ENCODE data around the gene CCDC85B.

Gene CCDC85B

DNA sequence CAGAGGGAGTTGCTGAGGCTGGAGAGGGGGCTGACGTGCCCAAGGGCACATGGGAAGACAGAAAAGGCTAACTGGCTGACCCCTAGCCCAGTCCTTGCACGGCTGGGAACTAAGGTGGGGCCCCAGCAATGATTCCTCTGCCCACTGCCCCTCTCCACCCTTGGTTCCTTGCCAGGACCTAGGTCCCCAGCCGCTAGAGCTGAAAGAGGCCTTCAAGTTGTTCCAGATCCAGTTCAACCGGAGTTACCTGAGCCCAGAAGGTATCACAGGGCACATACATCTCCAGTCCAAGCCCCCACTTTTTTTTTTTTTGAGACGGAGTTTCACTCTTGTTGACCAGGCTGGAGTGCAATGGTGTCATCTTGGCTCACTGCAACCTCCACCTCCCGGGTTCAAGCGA, 10.4 kb upstream of the CCDC85B start:
- H3K4me3 ChIP-seq (replicated peaks; ENCODE audit: low read depth, low read length): no peak overlapping the region
- no peak for TF ChIP-seq CTCF (IDR thresholded peaks at IDR 0.05; ENCODE audit: low read length, missing control alignments)
- no peak for DNase-seq (ENCODE audit: low read depth)

GRCh38 chr11:65880844-65881421, 9.5 kb upstream of the CCDC85B start:
- DNase-seq (ENCODE audit: low read depth): no peak
- TF ChIP-seq CTCF (IDR thresholded peaks at IDR 0.05; ENCODE audit: low read length, missing control alignments): no peak
- H3K4me3 ChIP-seq (replicated peaks; ENCODE audit: low read depth, low read length): no peak overlapping the region

DNA sequence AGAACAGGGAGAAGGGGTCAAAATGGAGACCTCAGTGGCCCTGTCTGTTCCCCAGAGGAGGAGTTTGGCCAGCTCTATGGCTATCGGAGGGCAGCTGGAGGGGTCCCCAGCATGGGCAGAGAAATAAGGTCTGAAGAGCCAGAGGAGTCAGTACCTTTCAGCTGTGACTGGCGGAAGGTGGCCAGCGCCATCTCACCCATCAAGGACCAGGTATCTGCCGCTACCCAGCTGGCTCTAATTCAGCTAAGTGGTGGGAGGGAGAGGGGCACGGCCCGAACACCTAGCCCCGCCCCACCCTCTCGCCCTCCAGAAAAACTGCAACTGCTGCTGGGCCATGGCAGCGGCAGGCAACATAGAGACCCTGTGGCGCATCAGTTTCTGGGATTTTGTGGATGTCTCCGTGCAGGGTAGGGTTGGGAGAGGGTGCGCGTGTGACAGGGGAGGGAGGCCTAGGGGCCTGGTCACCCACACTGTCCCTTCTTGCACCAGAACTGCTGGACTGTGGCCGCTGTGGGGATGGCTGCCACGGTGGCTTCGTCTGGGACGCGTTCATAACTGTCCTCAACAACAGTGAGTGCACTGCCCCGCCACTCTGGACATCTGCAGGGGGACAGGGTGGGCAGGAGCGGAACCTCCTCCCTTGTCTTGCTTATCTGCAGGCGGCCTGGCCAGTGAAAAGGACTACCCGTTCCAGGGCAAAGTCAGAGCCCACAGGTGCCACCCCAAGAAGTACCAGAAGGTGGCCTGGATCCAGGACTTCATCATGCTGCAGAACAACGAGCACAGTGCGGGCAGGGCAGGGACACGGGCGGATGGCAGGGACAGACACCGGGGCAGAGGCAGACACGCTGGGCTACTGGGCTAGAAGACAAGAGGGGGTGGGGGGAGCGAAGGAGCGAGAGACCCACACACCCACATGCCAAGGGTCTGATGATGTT, 8.1 kb upstream of the CCDC85B start:
- DNase-seq (ENCODE audit: low read depth): no peak
- TF ChIP-seq CTCF (IDR thresholded peaks at IDR 0.05; ENCODE audit: low read length, missing control alignments): no peak
- H3K4me3 ChIP-seq (replicated peaks; ENCODE audit: low read depth, low read length): no peak overlapping the region

GRCh38 chr11:65883058-65883761, 7.3 kb upstream of the CCDC85B start:
- no peak for TF ChIP-seq CTCF (IDR thresholded peaks at IDR 0.05; ENCODE audit: low read length, missing control alignments)
- no peak for DNase-seq (ENCODE audit: low read depth)
- no peak overlapping the region for H3K4me3 ChIP-seq (replicated peaks; ENCODE audit: low read depth, low read length)

- H3K4me3 ChIP-seq (replicated peaks; ENCODE audit: low read depth, low read length): no peak overlapping the region
- no peak for TF ChIP-seq CTCF (IDR thresholded peaks at IDR 0.05; ENCODE audit: low read length, missing control alignments)
Observed at GRCh38 chr11:65883786-65884715, 6.4 kb upstream of the CCDC85B start.

DNA sequence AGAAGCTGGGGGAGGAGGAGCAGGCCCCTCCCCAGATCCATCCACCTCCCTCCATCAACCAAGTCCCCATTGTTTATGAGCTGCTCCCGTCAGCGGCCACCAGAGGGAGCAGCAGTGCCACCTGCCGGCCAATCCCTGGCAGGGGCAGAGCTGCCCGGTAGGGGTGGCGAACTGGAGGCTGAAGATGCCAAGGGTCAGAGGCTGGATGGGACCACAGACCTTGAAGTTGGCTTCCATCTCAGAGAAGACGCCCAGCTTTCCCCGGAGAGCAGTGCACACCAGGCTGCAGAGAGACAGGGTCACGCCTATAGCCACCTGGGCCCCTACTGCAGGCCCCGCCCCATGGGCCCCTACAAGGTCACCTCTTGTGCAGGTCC, 5.8 kb upstream of the CCDC85B start:
- peak; percentile 83 for DNase-seq (ENCODE audit: low read depth)
- H3K4me3 ChIP-seq (replicated peaks; ENCODE audit: low read depth, low read length): no peak overlapping the region
- TF ChIP-seq CTCF (IDR thresholded peaks at IDR 0.05; ENCODE audit: low read length, missing control alignments): no peak

More at GRCh38 chr11:65883786-65884715, 6.4 kb upstream of the CCDC85B start:
- DNase-seq (ENCODE audit: low read depth): no peak

Measured in fibroblast of pulmonary artery (primary cell).